Measurements from ENCODE around the gene RXRA. TPM values are rescaled to one million over a fixed set of nuclear protein-coding genes. Genes with fewer than 3 reads are reported as not detected.

The RXRA gene
- total and polyA plus RNA-seq, 2 donors (not counting 3 experiments of a cell fraction or from before 2014, with no cell fraction given): 15.4 to 37.4 TPM

- H3K9me1 ChIP-seq (replicated peaks; ENCODE audit: control insufficient read depth, extremely low read depth, insufficient read depth, low read length): no peaks in the 10 kb centered on the region
- H3K4me1 ChIP-seq (ENCODE audit: control insufficient read depth, extremely low read depth, insufficient read depth, low read length): peaks cover 45% of the 10 kb centered on the region
- H3K9me3 ChIP-seq (replicated peaks; ENCODE audit: control insufficient read depth, insufficient read depth, low read length): no peaks in the 10 kb centered on the region
- no peaks in the 10 kb centered on the region for H3K36me3 ChIP-seq (ENCODE audit: control insufficient read depth in 2 of 2, extremely low read depth in 1 of 2, insufficient read depth in 2 of 2, low read length in 2 of 2)
- FAIRE-seq: no peak
- H3K9ac ChIP-seq (replicated peaks; ENCODE audit: extremely low read depth, insufficient read depth, low read length): peak overlapping the region; percentile 28
- ChIA-PET CTCF (interaction anchor here (0.6 to 2.2 kb wide), 10 partner anchors 11 to 178 kb away, joined by 3 to 8 read pairs (median 5); no protein-coding TSS in a partner anchor), POLR2A (interaction anchor here (1.2 kb wide), 1 partner anchor 52 kb away, joined by 4 read pairs; no protein-coding TSS in a partner anchor)
- peak overlapping the region; percentile 86 for H3K27ac ChIP-seq (ENCODE audit: insufficient read depth, low read depth, low read length)
- peak overlapping the region; percentile 23 for H3K4me2 ChIP-seq (ENCODE audit: insufficient read depth, low read length)
- intact Hi-C loops (cut with micrococcal nuclease) (loop anchor here (2.0 to 5.0 kb wide), 3 partner anchors 37 to 1004 kb away; partner anchors contain the start of gene SURF6), dilution Hi-C loops (cut with MboI; ENCODE audit: extremely low pct_ligation_motif_present, low sequenced_read_pairs) (no loop called here)
- TF ChIP-seq CTCF (IDR thresholded peaks at IDR 0.05; ENCODE audit: extremely low read depth in 1 of 2, insufficient read depth in 1 of 2, low read depth in 1 of 2, low read length in 2 of 2) (no peak), FOS (IDR thresholded peaks at IDR 0.05; ENCODE audit: borderline replicate concordance, insufficient read depth, low read length) (no peak), JUN (IDR thresholded peaks at IDR 0.05; ENCODE audit: borderline replicate concordance, insufficient read depth, insufficient read length, low read depth) (no peak), EZH2 (IDR thresholded peaks at IDR 0.05; ENCODE audit: borderline replicate concordance, low read depth, low read length, severe bottlenecking) (no peak), MYC (IDR thresholded peaks at IDR 0.05; ENCODE audit: low read depth, low read length) (no peak), POLR2A (IDR thresholded peaks at IDR 0.05; ENCODE audit: low read depth, low read length) (no peak), POLR2AphosphoS5 (IDR thresholded peaks at IDR 0.05; ENCODE audit: insufficient read depth, low read depth, low read length) (no peak), MAX (IDR thresholded peaks at IDR 0.05; ENCODE audit: insufficient read depth, insufficient read length) (no peak), GATA2 (IDR thresholded peaks at IDR 0.05; ENCODE audit: insufficient read depth, insufficient read length, low read depth, low read length) (no peak)
- H2AFZ ChIP-seq (ENCODE audit: low read depth, low read length): no peak overlapping the region
- peaks cover 65% of the 10 kb centered on the region for H3K79me2 ChIP-seq (ENCODE audit: control insufficient read depth, insufficient read depth, low read length)
- no peak for DNase-seq (ENCODE audit: low read depth, low spot score)
- no peaks in the 10 kb centered on the region for H4K20me1 ChIP-seq (replicated peaks; ENCODE audit: control insufficient read depth, extremely low read depth, insufficient read depth, low read length)
- no peaks in the 10 kb centered on the region for H3K27me3 ChIP-seq (ENCODE audit: control insufficient read depth in 2 of 2, insufficient read depth in 2 of 2, low read length in 2 of 2)
- H3K4me3 ChIP-seq (replicated peaks in 1 of 3; ENCODE audit: insufficient read depth in 1 of 3, low read depth in 1 of 3, low read length in 3 of 3): no peak overlapping the region
- BruUV-seq (replicated peaks): no TSS peak
These were observed 15.1 kb downstream of the RXRA start for GRCh38 chr9:134341306-134341705.

Measured in endothelial cell of umbilical vein (primary cell).